ENCODE measurements around the gene FAM241A. TPM values are rescaled to one million over a fixed set of nuclear protein-coding genes. Genes with fewer than 3 reads are reported as not detected.
"Not testable (repeated sequence)": the region's sequence is repeated elsewhere in the genome, so short reads cannot be mapped to it uniquely, and the experiment has no call there.

Gene FAM241A
- total RNA-seq, 2 experiments from 2014 or later = 1.9 to 2.0 TPM

- POLR2A ChIA-PET = no interaction called here
- no peak overlapping the region for H3K4me3 Mint-ChIP-seq
- no peaks in the 10 kb centered on the region for H3K27me3 Mint-ChIP-seq
- no peak overlapping the region for H3K27ac Mint-ChIP-seq
- peaks cover 33% of the 10 kb centered on the region for H3K4me1 Mint-ChIP-seq
- H3K9me3 Mint-ChIP-seq = no peaks in the 10 kb centered on the region
- DNase-seq (no peak), ATAC-seq (ENCODE audit: low read depth) (no peak)
- H3K36me3 Mint-ChIP-seq = peaks cover 11% of the 10 kb centered on the region
Measured at GRCh38 chr4:112185740-112186670, 40.8 kb downstream of the FAM241A start.

GRCh38 chr4:112189754-112190153, 44.5 kb downstream of the FAM241A start:
- Mint-ChIP-seq H3K27me3 (no peaks in the 10 kb centered on the region), H3K36me3 (peaks cover 3% of the 10 kb centered on the region), H3K9me3 (no peaks in the 10 kb centered on the region), H3K27ac (no peak overlapping the region), H3K4me3 (no peak overlapping the region), H3K4me1 (peaks cover 8% of the 10 kb centered on the region)
- DNase-seq (no peak), ATAC-seq (ENCODE audit: low read depth) (no peak)
- POLR2A ChIA-PET = interaction anchor here (0.7 kb wide), 1 partner anchor 44 kb away, joined by 5 read pairs; no protein-coding TSS in a partner anchor

GRCh38 chr4:112190684-112191083, 45.4 kb downstream of the FAM241A start:
- peaks cover 7% of the 10 kb centered on the region for H3K4me1 Mint-ChIP-seq
- H3K27ac Mint-ChIP-seq = no peak overlapping the region
- POLR2A ChIA-PET = no interaction called here
- H3K27me3 Mint-ChIP-seq = no peaks in the 10 kb centered on the region
- ATAC-seq (ENCODE audit: low read depth) = no peak
- H3K4me3 Mint-ChIP-seq = no peak overlapping the region
- peaks cover 4% of the 10 kb centered on the region for H3K36me3 Mint-ChIP-seq
- H3K9me3 Mint-ChIP-seq = peaks cover 1% of the 10 kb centered on the region
- DNase-seq = no peak

- POLR2A ChIA-PET = no interaction called here
- no peaks in the 10 kb centered on the region for H3K27me3 Mint-ChIP-seq
Measured at GRCh38 chr4:112196461-112196860, 51.2 kb downstream of the FAM241A start.

GRCh38 chr4:112199041-112199440, 53.8 kb downstream of the FAM241A start:
- Mint-ChIP-seq H3K4me1 (peaks cover 10% of the 10 kb centered on the region), H3K4me3 (no peak overlapping the region), H3K9me3 (peaks cover 1% of the 10 kb centered on the region), H3K36me3 (peaks cover 2% of the 10 kb centered on the region), H3K27ac (no peak overlapping the region), H3K27me3 (no peaks in the 10 kb centered on the region)
- no peak for DNase-seq
- POLR2A ChIA-PET = no interaction called here
- no peak for ATAC-seq (ENCODE audit: low read depth)

More at GRCh38 chr4:112196461-112196860, 51.2 kb downstream of the FAM241A start:
- H3K4me1 Mint-ChIP-seq = peaks cover 10% of the 10 kb centered on the region
- peaks cover 1% of the 10 kb centered on the region for H3K9me3 Mint-ChIP-seq
- H3K27ac Mint-ChIP-seq = no peak overlapping the region
- ATAC-seq (ENCODE audit: low read depth) (no peak), DNase-seq (no peak)
- H3K4me3 Mint-ChIP-seq = no peak overlapping the region
- H3K36me3 Mint-ChIP-seq = peaks cover 2% of the 10 kb centered on the region

GRCh38 chr4:112201915-112202505, 56.8 kb downstream of the FAM241A start:
- POLR2A ChIA-PET = no interaction called here
- Mint-ChIP-seq H3K27me3 (no peaks in the 10 kb centered on the region), H3K4me1 (peaks cover 10% of the 10 kb centered on the region), H3K9me3 (no peaks in the 10 kb centered on the region), H3K4me3 (no peak overlapping the region), H3K36me3 (no peaks in the 10 kb centered on the region), H3K27ac (no peak overlapping the region)
- no peak for DNase-seq
- ATAC-seq (ENCODE audit: low read depth) = no peak

GRCh38 chr4:112203593-112203992, 58.3 kb downstream of the FAM241A start:
- no peaks in the 10 kb centered on the region for H3K27me3 Mint-ChIP-seq
- POLR2A ChIA-PET = no interaction called here
- DNase-seq (no peak), ATAC-seq (ENCODE audit: low read depth) (no peak)
- no peak overlapping the region for H3K4me3 Mint-ChIP-seq
- H3K9me3 Mint-ChIP-seq = no peaks in the 10 kb centered on the region
- no peak overlapping the region for H3K27ac Mint-ChIP-seq
- H3K36me3 Mint-ChIP-seq = no peaks in the 10 kb centered on the region
- peaks cover 10% of the 10 kb centered on the region for H3K4me1 Mint-ChIP-seq

GRCh38 chr4:112206431-112206830, 61.2 kb downstream of the FAM241A start:
- Mint-ChIP-seq H3K4me3 (no peak overlapping the region), H3K27me3 (no peaks in the 10 kb centered on the region), H3K4me1 (no peaks in the 10 kb centered on the region), H3K27ac (no peak overlapping the region), H3K36me3 (no peaks in the 10 kb centered on the region), H3K9me3 (no peaks in the 10 kb centered on the region)
- POLR2A ChIA-PET = no interaction called here
- DNase-seq (no peak), ATAC-seq (ENCODE audit: low read depth) (no peak)

- H3K36me3 Mint-ChIP-seq; H3K9me3 Mint-ChIP-seq; H3K4me3 Mint-ChIP-seq; DNase-seq; ATAC-seq (ENCODE audit: low read depth); H3K27me3 Mint-ChIP-seq; H3K27ac Mint-ChIP-seq; POLR2A ChIA-PET; H3K4me1 Mint-ChIP-seq: not testable (repeated sequence)
Measured at GRCh38 chr4:112208137-112209095, 63.2 kb downstream of the FAM241A start.

GRCh38 chr4:112210777-112211176, 65.5 kb downstream of the FAM241A start:
- no peaks in the 10 kb centered on the region for H3K27me3 Mint-ChIP-seq
- DNase-seq (no peak), ATAC-seq (ENCODE audit: low read depth) (no peak)
- POLR2A ChIA-PET = interaction anchor here (0.5 kb wide), 2 partner anchors 35 to 390 kb away, joined by 4 to 7 read pairs; no protein-coding TSS in a partner anchor
- H3K4me3 Mint-ChIP-seq = no peak overlapping the region
- H3K4me1 Mint-ChIP-seq = peaks cover 3% of the 10 kb centered on the region
- no peaks in the 10 kb centered on the region for H3K9me3 Mint-ChIP-seq
- H3K27ac Mint-ChIP-seq = no peak overlapping the region
- no peaks in the 10 kb centered on the region for H3K36me3 Mint-ChIP-seq

GRCh38 chr4:112213091-112213490, 67.8 kb downstream of the FAM241A start:
- POLR2A ChIA-PET = interaction anchor here (0.6 kb wide), 1 partner anchor 118 kb away, joined by 3 read pairs; no protein-coding TSS in a partner anchor
- DNase-seq (no peak), ATAC-seq (ENCODE audit: low read depth) (no peak)

GRCh38 chr4:112213856-112214255, 68.6 kb downstream of the FAM241A start:
- Mint-ChIP-seq H3K27me3 (no peaks in the 10 kb centered on the region), H3K4me1 (peaks cover 3% of the 10 kb centered on the region), H3K36me3 (no peaks in the 10 kb centered on the region), H3K27ac (no peak overlapping the region), H3K4me3 (no peak overlapping the region), H3K9me3 (no peaks in the 10 kb centered on the region)
- DNase-seq (no peak), ATAC-seq (ENCODE audit: low read depth) (no peak)
- POLR2A ChIA-PET = no interaction called here

More at GRCh38 chr4:112213091-112213490, 67.8 kb downstream of the FAM241A start:
- H3K9me3 Mint-ChIP-seq = no peaks in the 10 kb centered on the region
- H3K4me1 Mint-ChIP-seq = peaks cover 3% of the 10 kb centered on the region
- no peak overlapping the region for H3K27ac Mint-ChIP-seq
- no peaks in the 10 kb centered on the region for H3K27me3 Mint-ChIP-seq
- no peak overlapping the region for H3K4me3 Mint-ChIP-seq
- H3K36me3 Mint-ChIP-seq = no peaks in the 10 kb centered on the region
